ENCODE data around the gene BST1. TPM values are rescaled to one million over a fixed set of nuclear protein-coding genes. Genes with fewer than 3 reads are reported as not detected.

Gene BST1
- total and polyA plus RNA-seq, 12 donors: 1.3 to 5.7 (median 3.0) TPM

DNA sequence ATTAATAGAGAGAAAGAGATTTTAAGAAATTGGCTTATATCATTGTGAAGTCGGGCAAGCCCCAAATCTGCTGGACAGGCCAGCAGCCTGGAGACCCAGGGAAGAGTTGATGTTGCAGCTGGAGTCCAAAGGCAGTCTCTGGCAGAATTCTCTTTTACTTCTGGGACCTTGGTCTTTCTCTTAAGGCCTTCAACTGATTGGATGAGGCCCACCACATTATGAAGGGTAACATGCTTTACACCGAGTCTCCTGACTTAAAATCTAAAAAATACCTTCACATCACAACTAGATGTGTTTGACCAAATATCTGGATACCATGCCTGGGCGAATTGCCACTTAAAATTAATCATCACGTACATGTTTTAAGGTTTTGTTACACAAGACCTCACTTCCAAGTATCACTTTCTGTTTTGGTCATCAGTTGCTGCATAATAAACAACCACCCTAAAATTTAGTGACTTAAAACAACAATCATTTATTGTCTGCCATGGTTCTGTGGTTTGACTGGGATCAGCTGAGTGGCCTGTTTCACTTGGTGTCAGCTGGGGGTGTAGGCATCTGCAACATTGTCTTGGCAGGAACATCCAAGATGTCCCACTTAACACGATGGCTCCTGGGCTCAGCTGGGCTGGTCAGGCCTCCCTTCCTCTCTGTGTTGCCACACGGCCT is 78.7 kb downstream of the BST1 start:
- peaks cover 0 to 5% (median 0%) of the 10 kb centered on the region in 11 donors for H3K9me3 ChIP-seq
- 85 to 86% methylated on average over 6 of the region's 6 CpGs for WGBS, 2 donors
- TF ChIP-seq, protein P1, sequence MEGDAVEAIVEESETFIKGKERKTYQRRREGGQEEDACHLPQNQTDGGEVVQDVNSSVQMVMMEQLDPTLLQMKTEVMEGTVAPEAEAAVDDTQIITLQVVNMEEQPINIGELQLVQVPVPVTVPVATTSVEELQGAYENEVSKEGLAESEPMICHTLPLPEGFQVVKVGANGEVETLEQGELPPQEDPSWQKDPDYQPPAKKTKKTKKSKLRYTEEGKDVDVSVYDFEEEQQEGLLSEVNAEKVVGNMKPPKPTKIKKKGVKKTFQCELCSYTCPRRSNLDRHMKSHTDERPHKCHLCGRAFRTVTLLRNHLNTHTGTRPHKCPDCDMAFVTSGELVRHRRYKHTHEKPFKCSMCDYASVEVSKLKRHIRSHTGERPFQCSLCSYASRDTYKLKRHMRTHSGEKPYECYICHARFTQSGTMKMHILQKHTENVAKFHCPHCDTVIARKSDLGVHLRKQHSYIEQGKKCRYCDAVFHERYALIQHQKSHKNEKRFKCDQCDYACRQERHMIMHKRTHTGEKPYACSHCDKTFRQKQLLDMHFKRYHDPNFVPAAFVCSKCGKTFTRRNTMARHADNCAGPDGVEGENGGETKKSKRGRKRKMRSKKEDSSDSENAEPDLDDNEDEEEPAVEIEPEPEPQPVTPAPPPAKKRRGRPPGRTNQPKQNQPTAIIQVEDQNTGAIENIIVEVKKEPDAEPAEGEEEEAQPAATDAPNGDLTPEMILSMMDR (IDR thresholded peaks at IDR 0.05): no peak
- no peak overlapping the region for H3K4me3 ChIP-seq
- peak overlapping the region in 1 of 10 donors; percentile 81 for H3K27ac ChIP-seq
- ATAC-seq: no peak
- peaks cover 0 to 5% (median 0%) of the 10 kb centered on the region in 7 donors for H3K27me3 ChIP-seq
- H3K36me3 ChIP-seq: no peaks in the 10 kb centered on the region
- DNase-seq: no peak
- intact Hi-C loops (cut with DNase I): loop anchor here in 1 of 10 donors (5.0 kb wide), 1 partner anchor 49 kb away; no protein-coding TSS in a partner anchor
- peaks cover 0 to 69% (median 20%) of the 10 kb centered on the region in 9 donors for H3K4me1 ChIP-seq

Other genes with a start within 250 kb of the BST1 start
- 10 to 100 TPM in 3 of 10 donors, 1 to 10 TPM in 7; 4.0 to 10.8 (median 8.3) TPM for gene CC2D2A, start 233.2 kb upstream of the BST1 start, total RNA-seq
- 1 to 10 TPM; 3.2 to 5.0 TPM for gene CC2D2A, start 233.2 kb upstream of the BST1 start, polyA plus RNA-seq
- gene FBXL5, start 47.7 kb upstream of the BST1 start, total RNA-seq: 100 to 1,000 TPM in 1 of 10 donors, 10 to 100 TPM in 9; 63.2 to 102 (median 77.3) TPM
- 10 to 100 TPM; 32.8 to 35.7 TPM for gene FBXL5, start 47.7 kb upstream of the BST1 start, polyA plus RNA-seq
- gene FAM200B, start 21.2 kb upstream of the BST1 start, total RNA-seq: 10 to 100 TPM; 19.7 to 38.7 (median 30.3) TPM
- gene FAM200B, start 21.2 kb upstream of the BST1 start, polyA plus RNA-seq: 10 to 100 TPM; 21.7 to 23.2 TPM
- 10 to 100 TPM in 1 of 10 donors, 1 to 10 TPM in 7, under 1 TPM in 2; 0.68 to 11.3 (median 3.3) TPM for gene CD38, start 75.3 kb downstream of the BST1 start, total RNA-seq
- gene CD38, start 75.3 kb downstream of the BST1 start, polyA plus RNA-seq: 1 to 10 TPM; 1.3 to 3.7 TPM
- gene FGFBP1, start 235.7 kb downstream of the BST1 start, total RNA-seq: not detected
- gene FGFBP1, start 235.7 kb downstream of the BST1 start, polyA plus RNA-seq: under 1 TPM in 1 of 2 donors, not detected in 1; 0.13 TPM